DMS153 (cell line): ENCODE data around the gene RTF2.
"Not testable (repeated sequence)": the region's sequence is repeated elsewhere in the genome, so short reads cannot be mapped to it uniquely, and the experiment has no call there.

ENCODE experiments used
- DNase-seq: peaks from one replicate; lab custom pipeline; 2025; lab: John Stamatoyannopoulos, UW

RTF2 gene

DNA sequence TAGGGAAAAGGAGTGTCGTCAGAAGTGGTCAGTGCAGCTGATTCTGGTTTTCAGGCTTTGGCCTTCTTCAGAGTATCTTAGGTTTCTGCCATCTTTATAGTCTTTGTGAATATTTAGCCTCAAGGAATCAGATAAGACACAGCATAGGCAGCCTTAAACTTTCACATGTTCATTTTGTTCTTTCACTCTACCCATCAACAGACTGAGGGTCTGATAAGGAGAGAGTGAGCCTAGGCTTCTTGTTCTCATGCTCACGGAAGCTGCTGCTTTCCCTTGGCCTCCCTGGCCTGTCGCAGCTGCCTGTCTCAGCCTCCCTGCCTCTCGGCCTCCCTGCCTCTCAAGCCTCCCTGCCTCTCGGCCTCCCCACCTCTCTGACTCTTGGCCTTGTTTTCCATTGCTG lies 20.1 kb downstream of the RTF2 start:
- DNase-seq = no peak

DNA sequence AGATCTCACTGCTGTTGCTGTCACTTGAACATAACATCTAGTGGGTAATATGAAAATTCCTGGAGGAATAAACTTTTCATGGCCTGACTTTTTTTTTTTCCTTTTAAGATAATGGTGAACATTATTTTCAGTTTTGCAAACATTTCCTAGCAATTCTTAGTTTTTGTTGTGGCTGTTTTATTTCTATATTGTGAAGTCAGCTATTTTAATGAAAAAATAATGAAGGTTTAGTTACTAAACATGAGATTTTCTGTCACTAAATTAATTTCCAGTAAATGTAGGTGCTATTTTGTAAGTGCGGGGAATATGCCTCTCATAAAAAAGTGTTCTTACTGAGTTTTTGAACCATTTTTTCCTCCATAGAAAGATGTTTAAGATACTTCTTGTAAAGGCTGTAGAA lies 32.7 kb downstream of the RTF2 start:
- DNase-seq = no peak

DNA sequence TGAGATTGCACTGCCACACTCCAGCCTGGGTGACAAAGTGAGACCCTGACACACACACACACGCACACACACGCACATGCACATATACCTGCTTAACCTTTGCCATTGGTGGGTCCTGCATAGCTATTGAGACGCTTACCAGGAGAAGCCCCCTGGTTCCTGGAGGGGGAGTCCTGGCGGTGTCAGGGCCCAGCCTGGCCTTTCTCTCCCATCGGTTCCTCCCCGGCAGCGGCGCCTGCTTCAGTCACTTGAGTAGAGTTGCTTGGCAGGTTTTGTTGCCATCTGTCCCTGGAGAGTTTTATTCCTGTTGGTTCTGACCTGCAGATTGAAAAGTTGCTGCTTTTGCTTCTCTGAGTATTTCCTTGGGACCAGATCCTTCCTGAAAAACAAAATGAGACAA lies 35.5 kb downstream of the RTF2 start:
- no peak for DNase-seq

DNA sequence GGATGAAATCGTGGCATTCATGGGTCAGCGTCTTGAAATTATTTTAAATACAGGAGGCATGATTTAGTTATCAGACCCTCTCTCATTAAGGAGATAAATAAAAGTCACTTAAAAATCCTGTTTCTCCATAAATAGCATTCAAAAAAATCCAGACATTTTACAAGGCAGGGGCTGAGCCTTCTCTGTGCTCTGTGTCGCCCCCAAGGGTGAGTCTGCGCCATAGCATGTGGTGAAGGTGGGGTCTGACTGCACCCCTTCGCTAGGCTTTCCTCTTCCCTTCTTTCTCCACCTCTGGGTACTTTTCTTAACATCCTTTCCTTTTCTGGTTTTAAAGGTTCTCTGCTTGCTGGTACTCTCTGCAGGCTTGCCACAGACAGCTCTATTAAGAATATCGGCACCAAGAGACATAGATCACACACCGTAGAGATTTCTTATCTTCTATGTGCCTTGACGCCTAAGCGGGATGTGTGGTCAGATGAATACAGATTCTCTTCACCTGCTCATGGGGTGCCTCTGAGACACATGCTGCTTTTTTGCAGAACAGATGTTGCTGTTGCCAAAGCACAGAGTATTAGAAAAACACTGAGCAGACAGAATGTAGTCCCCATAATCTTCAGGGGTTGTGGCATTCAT lies 36.1 kb downstream of the RTF2 start:
- DNase-seq = no peak

DNA sequence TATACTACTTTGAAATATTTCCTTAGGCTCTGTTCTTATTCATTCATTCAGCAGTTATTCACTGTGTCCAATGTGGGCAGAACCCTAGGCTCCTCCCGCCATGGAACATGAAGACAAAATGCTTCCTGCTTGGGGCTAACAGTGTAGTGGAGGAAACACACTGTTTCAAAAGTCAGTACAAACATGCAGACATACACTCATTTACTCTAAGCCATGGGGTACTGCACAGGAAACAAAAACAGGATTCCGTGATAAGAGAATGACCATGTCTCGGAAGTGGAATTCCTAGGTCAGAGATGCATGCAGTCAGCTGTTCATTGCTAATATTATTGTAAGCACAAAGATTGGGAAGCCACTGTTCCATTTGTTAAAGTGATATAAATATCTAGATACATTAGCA lies 37.7 kb downstream of the RTF2 start:
- no peak for DNase-seq

DNA sequence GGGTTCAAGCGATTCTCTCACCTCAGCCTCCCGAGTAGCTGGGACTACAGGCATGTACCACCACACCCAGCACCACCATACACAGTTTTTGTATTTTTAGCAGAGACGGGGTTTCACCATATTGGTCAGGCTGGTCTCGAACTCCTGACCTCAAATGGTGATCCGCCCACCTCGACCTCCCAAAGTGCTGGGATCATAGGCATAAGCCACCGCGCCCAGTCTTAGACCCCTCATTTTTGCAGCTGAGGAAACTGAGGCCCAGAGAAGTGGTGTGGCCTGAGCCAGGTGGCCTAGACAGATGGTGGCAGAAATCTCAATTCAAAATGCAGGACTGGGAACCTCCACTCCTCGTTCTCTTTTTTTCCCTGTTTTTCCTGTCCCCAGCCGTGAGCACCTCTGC lies 43.5 kb downstream of the RTF2 start:
- DNase-seq = no peak

DNA sequence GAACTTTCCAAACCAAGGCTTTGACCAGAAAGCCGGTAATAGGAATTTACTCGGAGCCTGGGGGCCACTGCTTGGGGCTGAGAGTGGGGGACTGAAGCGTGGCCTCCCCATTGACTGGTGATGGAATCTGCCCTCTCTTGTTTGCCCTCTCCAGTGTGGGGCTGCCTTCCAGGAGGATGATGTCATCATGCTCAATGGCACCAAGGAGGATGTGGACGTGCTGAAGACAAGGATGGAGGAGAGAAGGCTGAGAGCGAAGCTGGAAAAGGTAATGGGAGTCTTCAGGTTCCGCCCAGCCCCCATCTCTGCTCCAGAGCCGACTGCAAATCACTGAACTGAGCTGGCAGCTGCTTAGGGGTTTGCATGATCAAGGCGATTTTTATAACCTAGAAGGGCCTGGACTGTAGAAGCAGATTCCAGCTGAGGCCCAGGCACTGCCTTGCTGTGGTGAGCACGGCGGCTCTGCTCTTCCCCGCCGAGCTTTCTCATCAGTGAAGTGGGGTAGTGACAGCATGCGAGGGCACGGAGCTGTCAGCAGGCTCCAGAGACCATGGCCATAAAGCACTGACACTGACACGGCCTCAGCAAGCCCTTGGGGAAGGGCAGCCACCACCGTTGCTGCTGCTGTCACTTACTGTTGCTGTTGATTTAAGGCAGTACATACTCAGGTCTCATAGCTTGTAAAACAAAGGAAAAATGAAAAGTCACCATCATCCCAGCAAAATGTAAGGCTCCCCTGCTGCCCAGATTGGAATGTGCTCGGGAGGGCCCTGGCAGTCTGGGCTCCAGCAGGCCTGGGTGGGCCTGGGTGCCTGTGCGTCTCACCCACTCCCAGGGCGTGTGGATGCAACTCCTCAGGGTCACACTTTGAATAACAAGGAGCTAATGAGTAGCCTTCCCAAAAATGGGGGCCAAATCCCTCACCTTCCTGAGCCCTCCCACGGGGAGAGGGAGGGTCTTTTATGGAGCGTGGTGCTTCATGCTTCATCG lies 45.0 kb downstream of the RTF2 start:
- no peak for DNase-seq

DNA sequence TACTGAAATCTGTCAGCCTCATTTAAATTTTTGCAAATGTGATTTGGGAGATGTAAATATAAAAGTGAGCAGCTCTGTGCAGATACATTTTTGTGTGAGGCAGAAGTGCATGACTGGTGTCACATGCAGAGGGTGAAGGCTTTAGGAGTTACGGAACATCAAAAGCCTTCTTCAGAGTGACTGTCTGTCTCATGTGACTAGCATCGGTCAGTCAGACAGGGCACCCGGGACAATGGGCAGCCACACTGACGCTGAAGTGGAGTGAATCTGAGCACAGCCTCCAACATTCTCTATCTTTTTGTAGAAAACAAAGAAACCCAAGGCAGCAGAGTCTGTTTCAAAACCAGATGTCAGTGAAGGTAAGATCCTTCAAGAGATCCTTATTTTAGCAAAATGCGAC lies 48.2 kb downstream of the RTF2 start:
- DNase-seq = no peak

DNA sequence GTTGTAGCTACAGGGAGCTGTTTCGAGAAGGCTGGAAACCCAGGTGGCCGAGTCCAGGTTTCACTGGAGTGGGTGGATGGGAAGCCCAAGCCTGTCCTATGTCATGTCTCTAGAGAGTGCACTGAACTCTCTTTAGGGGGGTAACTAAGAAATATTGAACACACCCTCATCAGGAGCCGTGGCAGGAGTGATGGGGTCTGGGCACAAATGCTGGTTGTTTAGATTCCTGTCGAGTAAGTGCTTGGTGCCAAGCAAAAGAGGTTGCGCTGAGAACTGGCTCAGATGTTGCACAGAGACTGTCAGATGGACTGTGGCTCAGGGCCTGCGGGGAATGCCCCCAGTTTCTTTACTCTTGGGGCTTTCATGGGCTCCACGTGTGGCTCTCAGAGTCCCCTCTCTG lies 48.8 kb downstream of the RTF2 start:
- no peak for DNase-seq

DNA sequence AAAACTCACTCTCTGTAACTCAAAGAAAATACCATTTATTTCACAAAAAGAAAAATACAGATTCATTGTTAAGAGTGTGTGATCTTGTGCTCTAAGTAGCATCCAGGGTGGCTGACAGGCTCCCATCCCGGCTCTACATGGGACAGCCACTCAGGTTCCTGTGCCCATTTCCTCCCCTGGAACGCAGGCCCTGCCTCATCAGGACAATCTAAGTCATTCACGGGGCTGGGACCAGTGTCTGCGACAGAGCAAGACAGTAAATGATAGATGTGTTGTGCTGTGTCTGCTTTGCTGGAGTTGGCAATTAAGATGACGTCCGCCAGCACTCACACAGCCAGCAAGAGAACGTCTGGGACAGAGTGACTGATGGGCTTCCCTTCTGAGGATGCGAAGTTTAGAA lies 49.2 kb downstream of the RTF2 start:
- DNase-seq = no peak

DNA sequence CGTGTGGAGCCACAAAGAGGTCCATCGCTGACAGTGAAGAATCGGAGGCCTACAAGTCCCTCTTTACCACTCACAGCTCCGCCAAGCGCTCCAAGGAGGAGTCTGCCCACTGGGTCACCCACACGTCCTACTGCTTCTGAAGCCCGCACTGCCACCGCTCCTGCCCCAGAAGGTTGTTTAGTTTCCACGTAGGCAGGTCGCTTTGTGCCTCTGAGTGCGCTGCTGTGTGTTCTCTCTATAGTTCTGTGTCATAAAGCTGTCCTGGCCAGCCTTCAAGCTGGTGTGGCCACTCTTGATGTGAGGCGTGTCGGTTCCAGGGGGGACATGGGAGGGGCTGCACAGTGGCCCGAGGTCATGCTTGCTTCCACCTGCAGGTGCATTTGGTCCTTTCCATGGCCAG lies 49.7 kb downstream of the RTF2 start:
- DNase-seq = no peak

DNA sequence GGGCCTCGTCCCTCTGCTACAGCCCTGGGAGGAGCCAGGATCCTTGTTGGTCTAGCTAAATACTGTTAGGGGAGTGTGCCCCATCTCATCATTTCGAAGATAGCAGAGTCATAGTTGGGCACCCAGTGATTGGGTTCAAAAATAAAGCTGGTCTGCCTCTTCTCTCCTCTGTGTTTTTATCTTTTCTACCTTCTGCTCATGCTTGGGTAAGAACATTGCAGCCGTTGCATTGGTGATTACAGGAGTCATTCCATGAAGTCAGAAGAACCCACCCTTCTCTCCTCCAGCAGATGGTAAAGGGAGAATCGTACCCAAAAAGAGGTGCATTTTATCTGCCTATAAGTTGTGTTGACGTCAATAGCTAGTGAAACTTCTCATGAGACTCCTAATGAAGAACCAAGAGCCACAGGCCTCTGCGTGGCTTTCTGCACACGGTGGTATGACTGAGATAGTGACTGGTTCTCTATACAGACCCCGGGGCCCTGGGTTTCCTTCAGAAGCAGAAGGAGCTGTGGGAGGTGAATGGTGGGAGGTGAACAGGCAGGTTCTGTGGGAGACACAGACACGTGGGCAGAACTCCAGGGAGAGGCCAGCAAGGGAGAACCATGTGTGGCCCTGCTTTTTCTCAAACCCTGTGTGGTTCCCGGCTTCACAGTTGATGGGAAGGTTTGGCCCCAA lies 50.4 kb downstream of the RTF2 start:
- no peak for DNase-seq

DNA sequence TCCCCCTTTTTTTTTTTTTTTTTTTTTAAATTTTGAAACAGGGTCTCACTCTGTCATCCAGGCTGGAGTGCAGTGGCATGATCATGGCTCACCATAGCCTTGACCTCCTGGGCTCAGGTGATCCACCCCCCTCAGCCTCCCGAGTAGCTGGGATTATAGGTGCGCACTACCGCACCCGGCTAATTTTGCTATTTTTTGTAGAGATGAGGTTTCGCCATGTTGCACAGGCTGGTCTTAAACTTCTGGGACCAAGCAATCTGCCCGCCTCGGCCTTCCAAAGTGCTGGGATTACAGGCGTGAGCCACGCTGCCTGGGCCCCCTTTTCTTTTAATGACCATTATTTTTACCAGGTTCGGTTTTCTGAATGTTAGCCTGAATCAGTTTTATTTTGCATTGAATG lies 51.1 kb downstream of the RTF2 start:
- DNase-seq = no peak

DNA sequence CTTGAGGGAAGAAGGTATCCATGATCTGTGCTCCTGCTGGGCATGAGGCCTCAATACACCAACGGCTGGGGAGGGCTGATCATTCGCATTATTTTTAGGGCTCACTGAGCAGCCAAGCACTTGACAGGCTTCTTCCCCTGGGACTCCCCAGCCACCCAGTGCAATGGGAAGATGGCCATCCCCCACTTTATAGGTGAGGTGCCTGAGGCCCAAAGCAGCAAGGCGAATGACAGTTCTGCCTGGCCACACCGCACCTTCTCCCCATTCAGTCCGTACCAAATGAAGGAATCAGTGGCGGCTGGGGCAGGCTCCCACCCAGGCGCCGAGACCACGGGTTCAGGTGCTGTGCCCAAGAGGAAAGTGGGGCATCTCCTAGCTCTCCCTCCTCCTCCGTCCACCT lies 51.8 kb downstream of the RTF2 start:
- DNase-seq = no peak

DNA sequence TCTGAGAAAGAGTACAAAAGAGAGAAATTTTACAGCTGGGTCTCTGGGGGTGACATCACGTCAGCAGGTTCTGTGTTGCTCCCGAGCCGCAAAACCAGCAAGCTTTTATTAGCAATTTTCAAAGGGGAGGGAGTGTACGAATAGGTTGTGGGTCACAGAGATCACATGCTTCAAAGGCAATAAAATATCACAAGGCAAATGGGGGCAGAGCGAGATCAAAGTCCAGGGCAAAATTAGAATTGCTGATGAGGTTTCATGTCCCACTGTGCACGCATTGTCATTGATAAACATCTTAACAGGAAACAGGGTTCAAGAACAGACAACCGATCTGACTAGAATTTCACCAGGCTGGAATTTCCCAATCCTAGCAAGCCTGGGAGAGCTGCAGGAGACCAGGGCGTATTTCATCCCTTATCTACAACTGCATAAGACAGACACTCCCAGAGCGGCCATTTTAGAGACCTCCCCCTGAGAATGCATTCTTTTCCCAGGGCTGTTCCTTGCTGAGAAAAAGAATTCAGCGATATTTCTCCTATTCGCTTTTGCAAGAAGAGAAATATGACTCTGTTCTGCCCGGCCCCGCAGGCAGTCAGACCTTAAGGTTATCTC lies 52.4 kb downstream of the RTF2 start:
- DNase-seq = not testable (repeated sequence)

DNA sequence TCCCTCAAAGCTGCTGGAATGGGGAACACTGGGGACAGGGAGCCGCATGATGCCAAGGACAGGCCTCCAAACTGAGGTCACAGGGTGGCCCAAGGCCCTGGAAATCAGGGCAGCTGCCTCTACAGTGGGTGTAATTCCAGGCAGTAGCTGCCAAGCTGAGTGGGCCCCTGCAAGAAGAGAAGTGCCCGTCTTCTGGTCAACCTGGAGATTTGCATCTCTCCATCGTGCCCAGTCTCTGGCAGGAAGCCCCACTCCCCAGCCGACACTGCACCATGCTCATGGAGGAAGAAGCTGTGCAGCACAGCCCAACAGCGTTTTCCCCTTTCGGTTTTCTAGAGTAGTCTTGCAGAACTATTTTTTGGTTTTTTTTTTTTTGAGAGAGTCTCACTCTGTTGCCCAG lies 53.9 kb downstream of the RTF2 start:
- no peak for DNase-seq

DNA sequence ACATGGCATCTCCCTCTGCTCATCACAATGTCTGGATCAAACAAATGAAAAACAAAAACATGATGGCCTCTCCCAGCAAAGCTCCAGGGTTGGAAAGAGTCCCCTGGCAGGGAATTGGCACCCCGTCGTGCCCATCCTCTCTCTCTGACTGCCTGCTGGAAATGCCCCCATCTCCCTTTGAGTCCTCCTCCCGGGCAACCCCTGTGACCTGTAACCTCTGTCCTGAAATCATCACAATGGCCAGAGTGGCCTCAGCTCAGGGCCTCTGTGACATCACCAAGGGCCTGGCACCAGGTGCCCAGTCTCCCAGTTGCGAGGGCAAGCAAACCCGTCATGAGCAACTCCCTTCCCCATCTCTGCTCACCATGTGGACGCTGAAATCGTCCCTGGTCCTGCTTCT lies 56.0 kb downstream of the RTF2 start, which contains the start of gene FAM209A:
TSS of gene FAM209A (plus strand) at position 301 of the 400 bp plus-strand sequence. CDS start at position 366, 65 bp downstream.
- DNase-seq = not testable (repeated sequence)

DNA sequence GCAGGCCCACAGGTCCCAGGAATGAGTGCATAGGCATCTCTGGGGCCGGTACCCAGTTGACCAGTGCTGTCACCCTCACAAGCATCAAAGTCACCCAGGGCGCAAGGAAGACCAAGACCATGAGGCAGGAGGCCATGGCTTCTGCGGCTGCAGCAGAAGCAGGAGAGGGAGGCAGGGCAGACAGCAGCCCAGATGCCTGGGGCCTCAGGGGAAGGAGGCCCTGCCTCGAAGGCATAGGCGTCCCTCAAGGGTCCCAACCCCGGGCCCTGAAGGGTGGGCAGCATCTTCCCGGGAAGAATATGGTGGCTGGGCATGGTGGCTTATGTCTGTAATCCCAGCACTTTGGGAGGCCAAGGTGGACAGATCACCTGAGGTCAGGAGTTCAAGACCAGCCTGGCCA lies 59.1 kb downstream of the RTF2 start:
- DNase-seq = no peak

DNA sequence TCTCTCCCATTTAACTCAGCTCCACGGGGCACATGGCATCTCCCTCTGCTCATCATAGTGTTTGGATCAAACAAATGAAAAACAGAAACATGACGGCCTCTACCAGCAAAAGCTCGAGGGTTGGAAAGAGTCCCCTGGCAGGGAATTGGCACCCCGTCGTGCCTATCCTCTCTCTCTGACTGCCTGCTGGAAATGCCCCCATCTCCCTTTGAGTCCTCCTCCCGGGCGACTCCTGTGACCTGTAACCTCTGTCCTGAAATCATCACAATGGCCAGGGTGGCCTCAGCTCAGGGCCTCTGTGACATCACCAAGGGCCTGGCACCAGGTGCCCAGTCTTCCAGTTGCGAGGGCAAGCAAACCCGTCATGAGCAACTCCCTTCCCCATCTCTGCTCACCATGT lies 64.5 kb downstream of the RTF2 start, which contains the start of gene FAM209B:
TSS of gene FAM209B (plus strand) at position 301 of the 400 bp plus-strand sequence. CDS start at position 397, 96 bp downstream.
- DNase-seq = not testable (repeated sequence)

DNA sequence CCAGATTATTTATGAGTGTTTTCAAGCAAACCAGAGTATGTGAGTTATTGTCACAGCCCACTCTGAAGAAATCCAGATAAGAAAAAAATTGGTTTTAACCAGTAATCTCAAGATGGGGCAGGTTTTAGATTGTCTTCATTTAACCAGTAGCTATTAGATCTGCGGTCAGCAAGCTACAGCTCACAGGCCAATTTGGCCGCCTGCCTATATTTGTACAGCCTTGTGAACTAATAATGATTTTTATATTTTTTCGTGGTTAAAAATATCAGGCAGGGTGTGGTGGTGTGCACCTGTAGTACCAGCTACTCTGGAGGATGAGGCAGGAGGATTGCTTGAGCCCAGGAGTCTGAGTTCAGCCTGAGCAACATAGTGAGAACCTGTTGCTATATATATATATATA lies 69.6 kb downstream of the RTF2 start:
- DNase-seq = no peak

DNA sequence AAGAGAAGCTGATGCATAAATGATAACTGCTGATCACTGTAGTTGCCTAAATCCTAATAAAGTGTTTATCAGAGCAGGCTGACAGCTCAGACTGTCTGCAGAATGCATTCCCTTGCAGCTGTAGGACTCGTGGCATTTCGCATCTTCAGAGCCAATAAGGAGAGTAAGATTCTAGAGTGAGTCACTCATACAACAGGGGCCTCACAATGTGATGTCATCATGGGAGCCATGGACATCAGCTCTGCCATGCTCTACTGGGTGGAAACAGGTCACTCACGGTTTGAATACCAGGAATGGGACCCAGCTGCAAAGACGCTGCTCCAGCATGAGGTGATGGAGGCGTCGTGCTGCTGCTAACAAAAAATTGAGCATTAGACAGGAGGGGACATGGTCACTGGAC lies 72.0 kb downstream of the RTF2 start:
- no peak for DNase-seq

DNA sequence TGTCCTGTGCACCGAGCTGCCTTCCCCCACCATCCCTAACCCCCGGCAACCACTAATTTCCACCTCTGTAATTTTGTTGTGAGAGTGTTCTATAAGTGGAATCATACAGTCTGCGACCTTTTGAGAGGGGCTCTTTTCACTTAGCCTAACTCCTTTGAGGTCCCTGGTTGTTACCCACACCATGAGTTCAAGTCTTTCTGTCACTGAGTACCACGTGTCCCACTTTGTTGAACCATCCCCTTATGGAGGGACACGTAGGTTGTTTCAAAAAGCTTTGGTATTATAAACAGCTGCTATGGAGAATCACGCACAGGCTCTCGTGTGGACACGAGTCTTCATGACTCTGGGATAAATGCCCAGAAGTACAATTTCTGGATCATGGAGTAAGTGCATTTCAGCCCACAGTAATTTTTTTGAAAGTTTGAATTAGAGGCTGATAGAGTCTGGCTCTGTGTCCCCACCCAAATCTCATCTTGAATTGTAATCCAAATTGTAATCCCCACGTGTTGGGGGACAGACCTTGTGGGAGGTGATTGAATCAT lies 74.1 kb downstream of the RTF2 start:
- no peak for DNase-seq
